ENCODE data around the gene MTMR4.
"Not testable (repeated sequence)": the region's sequence is repeated elsewhere in the genome, so short reads cannot be mapped to it uniquely, and the experiment has no call there.

MTMR4 gene

GRCh38 chr17:58521680-58522079 is 7.2 kb upstream of the MTMR4 start:
- no peak for DNase-seq

GRCh38 chr17:58520843-58521430 is 6.5 kb upstream of the MTMR4 start:
- DNase-seq: no peak

- DNase-seq: peak; percentile 100
These were observed 3.6 kb upstream of the MTMR4 start for GRCh38 chr17:58517928-58518609.

DNA sequence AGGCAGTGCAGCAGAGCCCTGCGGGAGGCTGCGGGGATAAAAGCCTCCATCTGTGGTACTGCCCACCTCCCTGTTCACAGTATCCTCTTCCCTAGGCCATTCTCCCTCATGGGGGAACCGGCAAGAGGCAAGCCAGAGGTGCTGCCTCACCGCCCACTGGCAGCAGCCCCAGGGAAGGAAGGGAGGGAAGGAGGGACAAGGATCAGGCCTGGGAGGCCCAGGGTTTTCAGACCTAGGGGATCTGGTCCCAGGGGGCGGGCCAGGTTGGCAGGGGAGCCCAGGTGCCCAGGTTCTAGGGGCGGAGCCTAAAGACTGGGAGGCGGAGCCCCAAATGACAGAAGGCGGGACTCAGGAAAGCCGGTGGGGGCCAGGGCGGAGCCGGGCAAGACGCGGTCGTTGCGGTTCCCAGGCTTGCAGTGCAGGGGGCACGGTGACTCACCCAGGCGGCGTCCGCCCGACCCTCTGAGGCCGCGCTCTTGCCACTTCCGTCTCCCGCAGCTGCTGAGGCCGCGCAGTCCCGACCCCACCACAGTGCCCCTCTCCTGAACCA is 3.0 kb upstream of the MTMR4 start:
- DNase-seq: no peak

GRCh38 chr17:58516644-58517377 is 2.4 kb upstream of the MTMR4 start:
- no peak for DNase-seq

DNA sequence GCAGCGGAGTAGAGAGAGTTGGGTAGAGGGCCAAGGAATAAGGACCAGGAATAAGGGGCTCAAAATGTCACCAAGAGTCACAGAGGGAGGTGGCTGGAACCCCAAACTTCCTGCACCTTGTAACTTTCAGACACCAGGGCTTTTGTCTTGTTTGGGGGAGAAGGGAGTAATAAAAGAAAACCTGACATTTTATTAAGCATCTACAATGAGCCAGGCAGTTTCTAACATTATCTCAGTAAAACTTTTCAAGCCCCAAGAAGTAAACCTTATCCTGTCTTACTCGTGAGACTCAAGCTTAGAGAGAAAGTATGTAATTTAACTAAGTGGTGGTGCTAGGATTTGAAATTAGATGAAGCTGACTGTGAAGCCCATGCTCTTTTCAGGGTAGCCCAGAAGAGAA is 848 bp upstream of the MTMR4 start:
- no peak for DNase-seq

DNA sequence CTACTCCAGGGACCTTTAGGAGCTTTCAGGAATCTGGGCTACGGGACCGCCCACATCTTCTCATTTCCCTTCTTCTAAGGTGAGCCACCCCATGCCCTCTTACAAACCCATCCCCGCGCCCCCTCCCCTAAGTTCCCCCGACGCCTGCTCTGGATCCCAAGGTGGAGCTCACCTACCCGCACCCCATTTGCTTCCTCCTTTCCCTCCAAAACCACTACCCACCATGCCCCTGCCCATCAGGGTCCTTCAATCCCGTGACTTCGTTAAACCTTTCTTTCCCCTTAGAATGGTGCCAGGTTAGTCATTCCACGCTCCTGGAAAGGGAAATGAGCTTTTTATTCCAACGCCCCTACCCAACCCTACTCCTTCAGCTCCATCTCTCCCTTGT is 326 bp upstream of the MTMR4 start:
- no peak for DNase-seq

GRCh38 chr17:58513267-58513964 is 1.0 kb downstream of the MTMR4 start:
- peak in 1 of 2 donors; percentile 36 for DNase-seq

- DNase-seq: no peak
These were observed 4.4 kb downstream of the MTMR4 start for GRCh38 chr17:58510075-58510474.

DNA sequence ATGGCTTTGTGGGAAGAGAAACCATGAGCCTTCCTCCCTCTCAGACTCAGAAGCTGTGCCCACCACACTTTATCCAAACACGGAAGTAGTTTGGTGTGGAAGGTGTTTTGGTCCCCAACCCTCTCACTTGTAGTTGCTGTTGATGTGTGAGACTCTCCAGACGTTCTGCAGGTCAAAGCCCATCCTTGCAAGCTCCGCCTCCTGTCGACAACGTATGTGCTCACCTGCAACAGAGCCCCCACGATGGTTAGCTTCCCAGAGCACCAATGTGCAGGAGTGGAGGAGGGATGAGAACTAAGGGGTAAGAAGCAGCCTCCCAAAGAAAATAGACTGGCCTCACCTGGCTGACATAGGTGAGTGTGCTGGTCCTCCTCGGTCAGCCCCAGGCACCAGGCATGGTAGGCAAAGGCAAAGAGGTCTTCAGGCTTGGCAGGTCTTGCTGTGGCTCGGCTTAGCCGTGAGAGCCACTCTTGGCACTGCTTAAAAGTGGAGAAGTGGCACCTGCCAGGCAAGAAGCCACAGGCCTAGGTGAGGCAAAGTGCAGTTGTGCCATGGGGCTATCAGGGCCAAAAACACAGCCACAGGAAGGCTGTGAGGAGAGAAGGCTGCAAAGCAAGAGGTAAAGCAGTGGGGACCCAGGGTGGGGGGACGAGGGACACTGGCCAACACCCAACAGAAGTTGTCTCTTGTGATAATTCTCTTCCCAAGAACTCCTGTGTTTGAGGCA is 5.9 kb downstream of the MTMR4 start:
- DNase-seq: no peak

- DNase-seq: peak in 1 of 2 donors; percentile 18
These were observed 7.3 kb downstream of the MTMR4 start for GRCh38 chr17:58507123-58507634.

DNA sequence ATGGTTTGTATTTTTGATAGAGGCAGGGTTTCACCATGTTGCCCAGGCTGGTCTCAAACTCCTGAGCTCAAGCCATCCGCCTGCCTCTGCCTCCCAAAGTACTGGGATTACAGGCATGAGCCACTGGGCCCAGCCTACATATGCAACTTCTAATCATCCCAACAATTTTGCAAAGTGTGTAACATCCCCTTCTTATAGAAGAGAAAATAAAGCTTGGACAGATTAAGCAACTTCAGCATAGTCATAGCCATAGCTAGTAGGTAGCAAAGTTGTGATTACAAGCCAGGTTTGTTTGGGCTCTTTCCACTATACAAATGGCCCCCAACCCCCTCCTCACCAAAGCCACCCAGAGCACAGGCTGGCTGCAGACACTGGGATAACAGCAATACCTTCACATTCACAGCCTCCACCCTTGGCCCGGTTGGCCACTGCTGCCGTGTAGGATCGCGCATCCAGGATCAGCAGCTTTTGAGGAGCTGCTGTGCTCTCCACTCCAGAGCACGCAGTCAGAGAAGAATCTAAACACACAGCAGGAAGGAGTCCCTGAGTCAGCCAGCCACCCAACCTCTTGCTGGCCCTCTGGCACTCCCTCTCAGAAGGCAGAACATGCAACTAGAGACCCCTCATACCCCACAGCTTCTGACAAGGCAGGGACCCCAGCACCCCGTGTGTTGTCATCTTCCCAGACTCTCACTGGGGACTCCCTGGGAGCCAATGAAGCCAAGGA is 7.9 kb downstream of the MTMR4 start:
- DNase-seq: no peak

- DNase-seq: peak in 1 of 2 donors; percentile 20
These were observed 9.5 kb downstream of the MTMR4 start for GRCh38 chr17:58504826-58505351.

DNA sequence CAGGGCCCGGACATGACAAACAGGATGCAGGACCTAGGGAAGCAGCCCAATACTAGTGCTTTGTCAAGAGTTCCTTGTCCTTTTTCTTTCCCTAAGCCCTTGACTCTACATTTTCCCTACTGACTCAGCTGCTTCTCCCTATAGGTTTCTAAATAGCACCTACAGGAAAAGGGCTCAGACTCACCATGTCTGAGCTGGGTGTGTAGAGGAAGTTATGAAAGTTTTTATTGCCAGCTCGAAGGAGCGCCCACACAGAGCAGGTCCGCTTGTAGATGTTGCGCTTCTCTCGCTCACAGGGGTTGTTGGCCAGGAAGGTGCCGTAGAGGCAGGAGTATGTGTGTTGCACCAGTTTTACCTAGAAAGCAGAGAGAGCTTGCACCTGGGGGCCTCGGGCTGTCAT is 10.6 kb downstream of the MTMR4 start:
- DNase-seq: no peak

GRCh38 chr17:58503134-58503533 is 11.3 kb downstream of the MTMR4 start:
- not testable (repeated sequence) for DNase-seq

DNA sequence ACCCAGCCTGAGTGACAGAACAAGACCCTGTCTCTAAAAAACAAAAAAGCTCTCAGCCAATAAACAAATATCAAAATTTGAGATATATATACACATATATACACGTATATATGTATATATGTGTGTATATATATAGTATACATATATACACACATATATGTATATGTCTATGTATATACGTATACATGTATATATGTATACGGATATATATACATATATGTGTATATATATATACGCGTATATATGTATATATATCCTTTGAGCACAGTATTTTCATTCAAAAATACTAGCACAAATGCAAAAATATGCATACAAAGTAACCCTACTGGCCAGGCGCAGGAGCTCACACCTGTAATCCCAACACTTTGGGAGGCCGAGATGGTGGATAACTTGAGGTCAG is 13.0 kb downstream of the MTMR4 start:
- no peak for DNase-seq

- no peak for DNase-seq
These were observed 16.1 kb downstream of the MTMR4 start for GRCh38 chr17:58498177-58498828.

DNA sequence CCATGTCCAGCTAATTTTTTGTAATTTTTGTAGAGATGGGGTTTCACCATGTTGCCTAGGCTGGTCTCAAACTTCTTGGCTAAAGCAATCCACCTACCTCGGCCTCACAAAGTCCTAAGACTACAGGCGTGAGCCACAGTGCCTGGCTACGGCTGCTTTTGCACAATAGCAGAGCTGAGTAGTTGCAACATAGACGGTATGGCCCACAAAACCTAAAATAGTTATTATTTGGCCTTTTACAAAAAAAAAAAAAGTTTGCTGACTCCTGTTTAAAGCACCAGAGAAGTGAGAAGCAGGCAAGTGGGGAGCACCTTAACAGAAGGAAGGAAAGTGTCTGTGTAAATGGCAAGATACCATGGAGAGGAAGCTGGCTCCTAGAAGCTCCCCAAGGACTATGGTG is 20.9 kb downstream of the MTMR4 start:
- no peak for DNase-seq

DNA sequence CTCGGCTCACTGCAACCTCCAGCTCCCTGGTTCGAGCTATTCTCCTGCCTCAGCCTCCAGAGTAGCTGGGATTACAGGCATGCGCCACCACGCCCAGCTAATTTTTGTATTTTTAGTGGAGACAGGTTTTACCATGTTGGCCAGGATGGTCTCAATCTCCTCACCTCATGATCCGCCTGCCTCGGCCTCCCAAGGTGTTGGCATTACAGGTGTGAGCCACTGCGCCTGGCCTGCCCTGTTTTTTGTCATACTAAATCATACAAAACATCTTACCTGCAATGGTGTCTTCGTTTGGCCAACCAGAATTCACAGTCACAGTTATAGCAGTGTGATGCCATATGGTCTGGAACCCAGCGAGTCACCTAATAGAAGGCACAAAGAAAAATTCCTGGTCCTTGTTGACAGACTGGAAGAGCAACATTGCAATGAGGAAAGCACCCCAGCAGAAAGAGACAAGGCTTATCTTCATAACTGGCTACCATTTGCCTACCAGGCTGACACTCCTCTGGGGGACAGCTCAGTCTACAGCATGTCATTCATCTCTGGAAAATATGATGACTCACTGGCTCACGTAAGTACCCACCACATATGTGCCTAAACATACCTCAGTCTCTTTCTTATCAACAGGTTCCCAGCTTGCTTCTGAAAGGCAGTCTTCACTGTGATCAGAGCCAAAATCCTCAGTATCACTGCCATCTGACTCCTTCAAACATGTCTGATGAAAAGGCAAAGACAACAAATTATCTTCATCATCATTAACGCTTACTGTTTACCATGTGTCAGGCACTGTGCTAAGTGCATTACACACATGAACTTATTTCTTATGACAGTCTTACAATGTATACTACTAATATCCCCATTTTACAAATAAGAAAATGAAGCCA is 22.0 kb downstream of the MTMR4 start:
- no peak for DNase-seq
